Smooth muscle cell of the brain vasculature (primary cell): ENCODE results near the gene NUP214.
"Not testable (repeated sequence)": the region's sequence is repeated elsewhere in the genome, so short reads cannot be mapped to it uniquely, and the experiment has no call there.

Experiments used
- DNase-seq: peaks from one replicate; pipeline ENCODE4 v3.0.0-alpha.2; 2012; ENCODE audit warnings: low read depth, low spot score

NUP214 gene

GRCh38 chr9:131096269-131097125, 28.9 kb upstream of the NUP214 start, which contains the start of gene AIF1L:
AIF1L (plus strand) TSS chr9:131096531; CDS start chr9:131096630, 99 bp downstream.
- no peak for DNase-seq

GRCh38 chr9:131097126-131097947, 28.0 kb upstream of the NUP214 start:
- DNase-seq, result no peak

GRCh38 chr9:131097948-131098278, 27.5 kb upstream of the NUP214 start:
- DNase-seq, result no peak

GRCh38 chr9:131098391-131099101, 26.8 kb upstream of the NUP214 start:
- DNase-seq, result no peak

- DNase-seq, result no peak
Observed at GRCh38 chr9:131099102-131099606, 26.2 kb upstream of the NUP214 start.

GRCh38 chr9:131099845-131100244, 25.5 kb upstream of the NUP214 start:
- not testable (repeated sequence) for DNase-seq

GRCh38 chr9:131100445-131100844, 24.9 kb upstream of the NUP214 start:
- no peak for DNase-seq

- DNase-seq, result no peak
Observed at GRCh38 chr9:131101207-131101964, 24.0 kb upstream of the NUP214 start.

- DNase-seq, result no peak
Observed at GRCh38 chr9:131103024-131103423, 22.4 kb upstream of the NUP214 start.

- no peak for DNase-seq
Observed at GRCh38 chr9:131103535-131103934, 21.9 kb upstream of the NUP214 start.

GRCh38 chr9:131104016-131104740, 21.2 kb upstream of the NUP214 start:
- DNase-seq, result no peak

GRCh38 chr9:131105952-131106351, 19.4 kb upstream of the NUP214 start:
- DNase-seq, result no peak

GRCh38 chr9:131107760-131108159, 17.6 kb upstream of the NUP214 start:
- DNase-seq, result no peak

GRCh38 chr9:131111186-131111853, 14.1 kb upstream of the NUP214 start:
- DNase-seq, result no peak

GRCh38 chr9:131111854-131112311, 13.5 kb upstream of the NUP214 start:
- DNase-seq, result no peak

GRCh38 chr9:131112374-131113154, 12.8 kb upstream of the NUP214 start:
- DNase-seq, result no peak

GRCh38 chr9:131113655-131114054, 11.7 kb upstream of the NUP214 start:
- no peak for DNase-seq

- no peak for DNase-seq
Observed at GRCh38 chr9:131114084-131114535, 11.3 kb upstream of the NUP214 start.

- DNase-seq, result not testable (repeated sequence)
Observed at GRCh38 chr9:131115360-131115742, 10.0 kb upstream of the NUP214 start.
